Stimulated activated CD4-positive, alpha-beta T cell treated with anti-CD3 and anti-CD28 coated beads, Interleukin-1b, Interleukin-23, amount 100 ng/mL, for 24 hours (primary cell): ENCODE measurements around the gene ZNF764.
"Not testable (repeated sequence)": the region's sequence is repeated elsewhere in the genome, so short reads cannot be mapped to it uniquely, and the experiment has no call there.

Experiments used
- DNase-seq, 4 experiments: peaks; one replicate each; pipeline ENCODE4 v3.0.0-alpha.2; 2020; ENCODE audit warnings: low read depth in 4 of 4, low spot score in 1 of 4

Gene ZNF764

DNA sequence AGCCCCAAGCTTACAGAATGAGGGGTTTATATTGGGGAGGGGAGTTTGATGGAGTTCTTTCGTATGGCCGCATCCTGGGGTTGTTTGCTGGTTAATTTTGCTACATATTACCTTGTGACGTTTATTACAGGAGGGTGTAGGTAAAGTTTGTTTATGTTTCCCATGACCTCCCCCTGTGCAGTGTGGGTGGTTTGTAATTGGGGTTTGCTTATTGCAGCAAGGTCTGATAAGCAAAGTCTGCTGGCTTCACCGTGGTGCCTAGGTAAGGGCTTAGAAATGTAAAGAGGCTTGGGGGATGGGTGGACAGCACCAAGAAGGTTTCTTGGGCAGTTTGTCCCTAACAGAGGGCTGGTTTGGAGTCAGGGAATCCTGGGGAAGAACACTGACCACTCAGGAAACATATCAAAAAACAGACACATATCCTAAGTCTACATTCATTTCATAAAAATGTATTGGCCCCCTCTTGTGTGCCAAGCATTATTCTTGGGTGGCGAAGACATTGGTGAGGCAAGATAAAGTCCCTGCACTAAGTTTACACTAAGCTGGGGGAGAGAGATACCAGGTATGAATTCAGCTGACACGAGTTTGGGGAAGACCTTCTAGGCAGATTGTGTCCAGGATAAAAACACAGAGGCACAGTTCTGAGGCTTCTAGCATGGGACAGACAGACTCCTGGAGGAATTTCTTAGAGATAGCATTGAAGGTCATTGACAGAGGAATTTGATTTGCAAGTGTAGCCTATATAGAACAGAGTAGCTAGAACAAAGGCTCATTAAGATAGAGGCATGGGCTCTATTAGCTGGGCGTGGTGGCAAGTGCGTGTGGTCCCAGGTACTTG is 9.5 kb downstream of the ZNF764 start:
- no peak for DNase-seq

DNA sequence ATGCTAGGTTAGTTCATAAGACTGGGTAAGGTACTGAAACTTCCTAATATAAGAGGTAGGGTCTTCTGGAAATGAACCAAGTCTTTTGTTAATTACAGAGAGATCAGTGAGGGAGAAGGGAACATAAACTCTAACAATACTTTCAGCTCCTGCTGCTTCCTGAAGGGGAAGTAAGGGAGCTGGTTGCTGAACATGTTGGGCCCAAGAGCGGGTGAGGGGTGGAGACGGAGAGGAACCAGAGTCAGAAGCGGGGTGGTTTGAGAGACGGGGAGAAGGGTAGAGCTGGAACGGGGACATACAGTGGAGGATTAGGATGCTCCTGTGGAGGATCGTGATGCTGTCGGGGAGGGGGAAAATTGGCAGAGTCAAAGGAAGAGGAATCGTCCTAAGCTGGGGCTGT is 12.1 kb downstream of the ZNF764 start:
- no peak for DNase-seq

- DNase-seq = no peak
Measured at GRCh38 chr16:30543067-30543466, 15.1 kb downstream of the ZNF764 start.

DNA sequence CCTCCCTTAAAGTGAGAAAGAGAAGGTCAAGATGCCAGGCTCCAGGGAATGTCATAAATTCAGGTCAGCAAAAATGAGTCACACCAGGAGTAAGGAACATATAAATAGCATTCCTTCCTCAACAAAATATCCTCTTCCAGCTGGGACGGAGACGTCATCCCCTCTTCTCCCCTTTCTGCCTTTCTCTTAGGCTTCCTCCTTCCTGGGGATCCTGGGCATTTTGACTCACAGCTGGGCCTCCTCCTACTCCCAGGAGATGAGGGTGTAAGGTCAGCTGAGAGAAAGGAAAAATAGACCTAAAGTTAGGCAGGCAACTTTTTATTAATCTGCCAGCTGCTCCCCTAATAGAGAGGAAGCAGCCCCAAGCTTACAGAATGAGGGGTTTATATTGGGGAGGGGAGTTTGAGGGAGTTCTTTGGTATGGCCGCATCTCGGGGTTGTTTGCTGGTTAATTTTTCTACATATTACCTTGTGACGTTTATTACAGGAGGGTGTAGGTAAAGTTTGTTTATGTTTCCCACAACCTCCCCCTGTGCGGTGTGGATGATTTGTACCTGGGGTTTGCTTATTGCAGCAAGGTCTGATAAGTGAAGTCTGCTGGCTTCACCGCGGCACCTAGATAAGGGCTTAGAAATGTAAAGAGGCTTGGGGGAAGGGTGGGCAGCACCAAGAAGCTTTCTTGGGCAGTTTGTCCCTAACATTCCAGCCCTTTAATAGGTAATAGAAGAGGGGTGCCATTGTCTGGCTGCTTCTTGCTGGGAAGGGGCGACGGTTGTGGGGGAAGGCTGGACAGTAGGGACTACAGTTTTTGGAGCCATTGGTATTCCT is 16.5 kb downstream of the ZNF764 start:
- DNase-seq = no peak

DNA sequence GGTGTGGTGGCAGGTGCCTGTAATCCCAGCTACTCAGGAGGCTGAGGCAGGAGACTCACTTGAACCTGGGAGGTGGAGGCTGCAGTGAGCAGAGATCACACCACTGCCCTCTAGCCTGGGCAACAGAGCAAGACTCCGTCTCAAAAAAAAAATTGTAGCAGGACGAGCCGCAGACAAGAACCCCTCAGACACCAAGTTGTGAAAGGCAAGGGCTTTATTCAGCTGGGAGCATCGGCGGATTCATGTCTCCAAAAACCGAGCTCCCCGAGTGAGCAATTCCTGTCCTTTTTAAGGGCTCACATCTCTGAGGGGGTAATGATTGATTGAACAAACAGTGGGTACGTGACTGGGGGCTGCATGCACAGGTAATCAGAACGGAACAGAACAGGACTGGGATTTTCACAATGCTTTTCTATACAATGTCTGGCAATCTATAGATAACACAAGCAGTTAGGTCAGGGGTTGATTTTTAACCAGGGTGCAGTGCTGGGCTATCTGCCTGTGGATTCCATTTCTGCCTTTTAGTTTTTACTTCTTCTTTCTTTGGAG is 17.2 kb downstream of the ZNF764 start:
- not testable (repeated sequence) for DNase-seq

GRCh38 chr16:30539986-30540526 is 18.1 kb downstream of the ZNF764 start:
- not testable (repeated sequence) for DNase-seq

- DNase-seq = no peak
Measured at GRCh38 chr16:30539000-30539964, 18.9 kb downstream of the ZNF764 start.

DNA sequence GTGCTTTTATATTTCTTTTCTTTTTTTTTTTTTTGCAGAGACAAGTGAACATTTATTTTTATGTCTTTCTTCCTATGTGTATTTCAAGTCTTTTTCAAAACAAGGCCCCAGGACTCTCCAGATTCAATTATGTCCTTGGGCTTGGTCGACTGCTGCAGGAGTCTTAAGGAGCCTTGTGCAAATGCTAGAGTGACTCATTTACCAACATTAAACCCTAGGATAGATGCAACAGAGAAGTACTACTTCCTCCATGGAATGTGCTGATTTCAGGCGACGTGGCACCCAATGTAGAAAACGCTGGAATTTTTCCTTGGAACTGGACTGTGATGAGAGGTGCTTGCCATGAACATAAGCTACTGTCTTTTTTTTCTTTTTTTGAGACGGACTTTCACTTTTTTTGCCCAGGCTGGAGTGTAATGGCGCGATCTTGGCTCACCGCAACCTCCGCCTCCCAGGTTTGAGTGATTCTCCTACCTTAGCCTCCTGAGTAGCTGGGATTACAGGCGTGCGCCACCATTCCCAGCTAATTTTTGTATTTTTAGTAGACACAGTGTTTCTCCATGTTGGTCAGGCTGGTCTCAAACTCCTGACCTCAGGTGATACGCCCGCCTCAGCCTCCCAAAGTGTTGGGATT is 21.7 kb downstream of the ZNF764 start:
- DNase-seq = not testable (repeated sequence)

DNA sequence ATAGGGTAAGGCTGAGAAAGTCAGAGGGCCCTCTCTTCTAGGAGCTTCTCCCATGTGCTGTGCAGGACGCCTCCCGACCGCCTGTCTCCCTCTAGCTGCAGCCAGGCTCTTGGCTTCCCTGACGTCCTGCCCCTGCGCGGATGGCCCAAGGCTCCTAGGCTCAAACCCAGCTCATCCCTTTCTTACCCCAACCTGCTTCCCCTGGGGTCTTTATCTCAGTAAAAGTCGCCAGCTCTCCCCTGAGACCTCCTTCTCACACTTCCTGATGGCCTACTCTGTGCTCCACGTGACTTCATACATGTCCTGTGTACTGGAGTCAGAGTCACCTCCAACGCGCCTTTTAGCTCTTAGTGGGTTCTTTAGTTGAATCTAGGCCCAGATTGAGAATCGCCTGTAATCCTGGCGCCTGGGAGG is 22.4 kb downstream of the ZNF764 start:
- peak in 3 of 4 experiments; percentile 52 to 67 (median 56) for DNase-seq

- peak in 1 of 4 experiments; percentile 28 for DNase-seq
Measured at GRCh38 chr16:30535106-30535776, 22.9 kb downstream of the ZNF764 start.

- peak; percentile 78 to 87 (median 84) for DNase-seq
Measured at GRCh38 chr16:30534368-30535105, 23.6 kb downstream of the ZNF764 start, which contains the start of gene ZNF747. Gene ZNF747 (minus strand): TSS chr16:30534858. CDS start chr16:30534679, 179 bp downstream.

DNA sequence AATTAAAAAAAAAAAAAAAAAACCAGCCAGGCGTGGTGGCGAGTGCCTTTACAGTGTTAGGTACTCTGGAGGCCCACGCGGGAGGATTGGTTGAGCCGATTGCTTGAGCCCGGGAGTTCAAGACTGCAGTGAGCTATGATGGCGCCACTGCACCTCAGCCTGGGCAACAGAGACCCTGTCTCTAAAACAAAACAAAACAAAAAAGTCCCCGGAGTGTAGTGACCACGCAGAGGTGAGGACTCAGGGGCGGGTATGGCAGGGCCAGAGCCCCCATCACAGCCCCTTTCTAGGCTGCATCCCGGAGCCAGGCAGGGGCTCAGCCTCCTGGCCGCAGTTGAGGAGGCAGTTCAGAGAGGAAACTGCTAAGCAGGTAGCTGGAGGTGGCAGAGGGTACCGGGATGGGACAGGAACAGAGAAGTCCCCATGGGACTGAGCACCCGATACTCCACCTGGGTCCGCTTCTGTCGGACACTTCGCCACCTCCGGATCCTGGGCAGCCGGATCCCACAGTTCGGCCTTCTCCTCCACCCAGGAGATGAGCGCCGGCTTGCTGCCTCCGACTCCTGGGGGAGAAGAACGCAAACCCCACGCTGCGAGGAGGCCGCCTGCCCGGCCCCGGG is 24.3 kb downstream of the ZNF764 start:
- DNase-seq = no peak

GRCh38 chr16:30533146-30533522 is 25.0 kb downstream of the ZNF764 start:
- no peak for DNase-seq

GRCh38 chr16:30532285-30533145 is 25.7 kb downstream of the ZNF764 start:
- DNase-seq = no peak

DNA sequence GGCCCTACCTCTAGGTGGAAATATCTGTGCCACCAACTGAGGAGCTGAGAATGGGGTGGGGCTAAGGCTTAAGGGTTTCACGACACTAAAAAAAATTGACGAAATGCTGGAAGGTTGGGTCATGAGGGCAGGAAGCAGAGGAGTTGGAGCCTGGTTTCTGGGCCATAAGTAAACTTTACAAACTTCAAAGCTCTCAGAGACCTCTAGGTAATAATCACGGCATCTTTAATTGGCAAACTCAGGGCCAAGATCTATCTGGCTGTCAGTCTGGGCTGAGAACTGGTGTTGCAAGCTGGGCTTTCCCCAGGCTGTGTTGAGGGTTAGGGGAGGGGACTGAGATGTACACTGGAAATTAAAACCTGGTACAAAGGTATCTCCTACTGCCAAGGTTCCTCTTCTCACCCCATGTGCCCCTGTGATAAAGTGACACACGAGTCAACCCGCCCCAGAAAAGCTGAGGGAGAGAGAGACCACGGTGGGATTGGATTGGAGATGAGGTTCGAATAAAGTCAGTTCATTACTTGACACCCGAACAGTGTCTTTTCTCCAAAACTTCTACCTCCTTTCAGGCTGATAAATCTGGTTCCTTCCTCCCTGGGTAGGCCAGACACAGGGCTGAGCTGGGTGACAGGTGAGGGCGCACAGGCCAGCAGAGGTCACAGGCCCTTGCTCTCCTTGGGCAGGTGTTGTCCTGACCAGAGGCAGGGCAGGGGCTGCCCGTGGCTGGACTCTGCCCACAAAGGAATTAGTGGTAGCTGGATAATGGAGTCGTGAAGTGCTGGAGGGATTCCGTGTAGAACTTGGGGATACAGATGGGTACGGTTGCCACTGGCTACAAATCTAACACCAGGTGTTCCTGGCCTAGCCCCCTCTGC is 27.8 kb downstream of the ZNF764 start:
- DNase-seq = no peak

- no peak for DNase-seq
Measured at GRCh38 chr16:30528799-30529457, 29.2 kb downstream of the ZNF764 start.
